HG03175 (cell line): ENCODE results near the gene IER3IP1.
"Not testable (repeated sequence)": the region's sequence is repeated elsewhere in the genome, so short reads cannot be mapped to it uniquely, and the experiment has no call there.

Experiments
- ATAC-seq: cut with Tn5 transposase; IDR thresholded peaks from one replicate; pipeline ENCODE4 v1.9.1; 2021; ENCODE audit warnings: mild to moderate bottlenecking, moderate library complexity; ENCODE audit not compliant: unreplicated experiment

Gene IER3IP1, protein sequence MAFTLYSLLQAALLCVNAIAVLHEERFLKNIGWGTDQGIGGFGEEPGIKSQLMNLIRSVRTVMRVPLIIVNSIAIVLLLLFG

DNA sequence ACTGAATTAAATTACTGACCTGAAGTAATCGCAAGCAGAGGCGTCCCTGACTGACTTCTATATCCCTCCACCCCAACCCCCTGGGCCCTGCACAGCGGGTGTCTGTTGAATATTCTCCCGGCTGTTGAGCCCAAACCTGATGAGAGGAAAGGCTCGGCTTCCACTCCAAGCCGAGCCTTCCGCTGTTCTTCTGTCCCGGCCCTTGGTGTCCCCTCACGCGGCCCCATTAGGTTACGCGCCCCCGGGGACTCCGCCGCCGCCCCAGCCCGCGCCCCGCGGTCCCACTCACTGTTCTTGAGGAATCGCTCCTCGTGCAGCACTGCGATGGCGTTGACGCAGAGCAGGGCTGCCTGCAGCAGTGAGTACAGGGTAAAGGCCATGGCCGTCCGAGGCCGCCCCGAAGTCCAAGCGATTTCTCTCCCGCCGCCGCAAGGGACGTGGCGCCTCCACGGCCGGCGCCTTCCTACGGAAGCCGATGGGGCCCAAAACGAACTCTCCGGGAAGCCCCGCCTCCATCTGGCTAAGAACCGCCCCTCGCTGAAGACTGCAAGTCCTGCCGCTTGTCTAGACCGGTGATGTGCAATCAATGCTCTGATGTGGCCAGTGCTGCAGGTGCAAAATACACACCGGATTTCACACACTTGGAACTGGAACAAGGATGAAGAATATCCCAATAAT, at the start of gene IER3IP1:
IER3IP1 (minus strand) TSS at position 467 of the 678 bp plus-strand sequence; CDS start at position 380, 87 bp downstream.
- ATAC-seq, result peak; percentile 93

DNA sequence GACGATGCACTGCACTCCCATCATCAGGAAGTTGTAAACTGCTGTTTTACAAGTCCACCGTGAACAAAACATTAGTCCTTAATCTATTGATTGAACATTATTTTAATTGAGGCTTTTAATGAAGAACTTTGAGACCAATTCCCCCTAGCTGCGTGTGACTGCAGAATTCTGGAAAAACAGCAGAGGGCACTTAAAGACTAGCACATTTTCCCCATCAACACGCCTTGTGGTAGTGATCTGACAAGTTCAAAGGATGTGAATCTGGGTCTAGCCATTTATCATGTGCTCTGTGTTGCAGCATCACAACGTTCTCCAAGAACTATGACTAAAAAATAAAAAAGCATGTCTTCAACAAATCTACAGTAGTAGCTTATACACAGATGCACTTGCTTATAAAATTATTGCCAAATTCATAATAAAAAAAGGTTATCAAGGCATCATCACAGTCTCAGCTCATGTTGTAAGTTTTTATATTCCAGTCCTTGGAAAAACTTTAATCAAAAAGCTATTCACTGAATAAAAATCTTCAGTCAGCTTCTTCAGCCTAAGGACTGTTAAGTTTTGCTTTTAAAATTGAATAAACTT, 39.5 kb upstream of the IER3IP1 start:
- ATAC-seq, result no peak

DNA sequence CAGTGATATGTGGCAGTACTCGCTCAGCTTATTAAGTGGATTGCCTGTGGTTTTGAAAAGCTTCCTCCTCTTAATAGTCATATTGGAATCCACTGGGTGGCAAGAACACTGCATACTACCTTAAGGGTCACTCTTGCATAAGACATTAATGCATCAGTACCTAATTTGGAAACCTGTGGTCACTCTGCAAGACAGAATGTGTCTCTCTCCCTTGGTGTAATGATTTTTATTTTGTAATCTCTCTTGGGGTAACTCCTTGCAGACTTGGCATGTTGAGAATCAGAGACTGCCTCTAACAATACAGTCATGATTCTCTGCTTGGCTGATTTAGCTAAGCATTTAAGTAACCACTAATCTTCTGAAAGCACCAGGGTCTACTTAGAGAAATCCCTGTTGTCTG, 33.0 kb upstream of the IER3IP1 start:
- no peak for ATAC-seq

DNA sequence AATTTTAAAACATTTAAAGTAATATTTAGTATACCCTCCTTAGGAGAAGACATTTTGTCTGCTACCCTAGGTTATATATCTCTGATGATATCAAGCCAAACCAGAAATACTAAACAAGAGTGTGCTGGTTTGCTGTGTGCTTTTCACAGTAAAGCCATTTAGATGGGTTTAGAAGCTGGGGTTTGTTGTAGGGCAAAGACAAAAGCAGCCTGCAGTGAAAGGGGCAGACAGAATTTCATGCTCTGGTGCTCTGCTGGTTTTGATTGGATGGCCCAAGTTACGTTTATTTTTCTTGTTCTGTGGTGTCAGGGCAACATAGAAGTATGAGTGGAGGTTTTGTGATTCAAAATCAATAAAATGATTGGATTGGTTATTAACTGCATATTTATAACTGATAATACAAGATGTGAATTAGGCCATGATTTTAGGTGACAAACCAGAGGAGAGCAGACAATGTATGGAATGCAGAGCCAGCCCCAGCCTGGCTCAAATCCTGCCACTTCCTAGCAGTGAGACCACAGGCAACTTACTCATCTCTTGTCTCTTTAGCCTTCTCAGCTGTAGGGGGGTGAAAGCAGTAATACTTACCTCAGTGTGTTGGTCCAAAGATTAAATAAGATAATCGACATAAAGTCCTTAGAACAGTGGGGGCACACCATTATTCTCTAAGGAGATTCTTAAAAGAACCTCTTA, 30.9 kb upstream of the IER3IP1 start:
- ATAC-seq, result no peak

DNA sequence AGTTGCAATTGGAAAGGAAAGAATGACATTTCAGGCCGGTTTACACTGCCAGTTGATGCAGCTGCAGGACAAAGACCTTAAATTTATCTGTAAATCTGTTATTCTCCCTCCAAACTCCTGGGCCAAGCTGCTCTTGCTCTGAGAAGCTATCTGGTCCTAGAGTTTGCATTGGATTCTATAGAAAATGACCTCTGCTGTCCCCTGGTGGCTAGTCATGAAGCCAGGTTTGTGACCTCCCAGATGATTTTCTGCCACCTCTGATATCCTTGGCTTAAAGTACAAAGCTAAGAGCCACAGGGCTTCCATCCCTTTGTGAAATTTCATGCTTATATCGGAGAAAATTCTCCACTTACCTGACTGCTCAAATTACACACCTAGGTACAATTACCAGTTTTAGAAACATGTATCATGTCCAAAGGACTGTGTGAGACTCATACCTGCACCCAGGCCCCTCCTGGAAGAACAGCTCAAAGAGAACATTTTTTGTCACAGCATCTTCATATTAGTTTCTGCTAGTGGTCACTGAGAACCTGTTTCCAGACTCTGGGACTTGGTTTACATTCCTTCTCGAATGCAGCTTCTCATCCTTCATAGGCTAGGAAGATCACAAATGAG, 28.9 kb upstream of the IER3IP1 start:
- ATAC-seq, result no peak

DNA sequence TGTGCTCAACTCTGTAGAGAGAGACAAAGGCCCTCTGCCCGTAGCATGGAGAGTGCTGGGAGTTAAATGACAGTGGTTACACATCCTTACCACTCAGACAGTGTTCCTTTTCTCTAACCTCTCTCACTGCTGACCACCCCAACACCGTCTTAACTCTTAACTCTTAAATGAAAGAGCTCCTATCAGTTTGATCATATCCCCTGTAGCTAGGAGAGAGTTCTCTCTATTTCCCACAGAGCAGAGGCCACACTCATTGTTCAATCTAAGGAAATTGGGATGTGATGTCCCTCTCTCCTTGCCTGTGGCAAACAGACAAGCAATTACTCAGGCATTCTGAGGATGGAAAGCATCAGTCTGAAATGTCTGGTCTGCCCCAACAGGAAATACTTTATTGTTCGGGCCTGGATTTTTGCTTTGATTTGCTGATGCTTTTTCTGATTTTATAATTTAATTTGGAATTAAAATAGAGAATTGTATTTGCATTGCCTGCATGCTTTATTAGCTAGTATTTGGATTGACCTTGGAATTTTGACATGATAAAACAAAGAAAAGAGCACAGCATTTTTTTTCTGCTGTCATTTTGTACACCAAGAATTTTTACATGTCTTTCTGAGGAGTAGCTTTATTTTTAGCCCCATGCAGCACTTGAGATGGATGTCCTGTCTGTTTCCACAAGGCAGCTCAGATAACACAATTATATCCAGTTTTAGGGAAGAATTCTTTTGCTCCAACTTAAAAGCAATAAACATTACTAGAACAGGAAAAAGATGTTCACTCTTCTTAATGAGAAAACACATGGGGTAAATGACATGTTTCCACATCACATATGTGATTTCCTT, 27.7 kb upstream of the IER3IP1 start:
- no peak for ATAC-seq

DNA sequence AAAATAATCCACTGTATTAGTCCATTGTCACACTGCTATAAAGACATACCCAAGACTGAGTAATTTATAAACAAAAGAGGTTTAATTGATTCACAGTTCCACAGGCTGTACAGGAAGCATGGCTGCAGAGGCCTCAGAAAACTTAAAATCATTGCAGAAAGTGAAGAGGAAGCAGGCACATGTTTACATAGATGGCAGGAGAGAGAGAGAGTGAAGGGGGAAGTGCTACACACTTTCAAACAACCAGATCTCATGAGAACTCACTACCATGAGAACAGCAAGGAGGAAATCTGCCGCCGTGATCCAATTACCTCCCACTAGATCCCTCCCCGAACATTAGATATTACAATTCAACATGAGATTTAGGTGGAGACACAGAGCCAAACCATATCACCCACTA, 19.8 kb upstream of the IER3IP1 start:
- not testable (repeated sequence) for ATAC-seq

DNA sequence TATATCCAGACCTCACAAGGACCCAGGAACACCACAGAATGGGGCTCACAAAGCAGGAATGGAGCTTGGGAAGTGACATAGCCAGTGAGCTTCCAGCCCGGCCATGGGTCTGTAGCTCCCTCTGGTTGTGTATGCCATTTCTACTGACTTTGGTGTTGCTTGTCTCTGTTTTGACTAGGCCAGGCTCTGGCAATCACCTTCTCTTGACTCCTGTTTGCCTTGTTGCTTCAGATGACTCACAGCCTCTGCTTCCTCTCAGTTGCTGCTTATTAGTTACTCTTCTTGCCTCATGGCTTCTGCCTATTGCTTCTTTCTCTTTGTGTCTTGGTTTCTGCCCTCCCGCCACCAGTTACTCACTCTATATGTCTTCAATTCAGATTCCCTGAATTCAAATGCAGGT, 15.8 kb upstream of the IER3IP1 start:
- no peak for ATAC-seq

DNA sequence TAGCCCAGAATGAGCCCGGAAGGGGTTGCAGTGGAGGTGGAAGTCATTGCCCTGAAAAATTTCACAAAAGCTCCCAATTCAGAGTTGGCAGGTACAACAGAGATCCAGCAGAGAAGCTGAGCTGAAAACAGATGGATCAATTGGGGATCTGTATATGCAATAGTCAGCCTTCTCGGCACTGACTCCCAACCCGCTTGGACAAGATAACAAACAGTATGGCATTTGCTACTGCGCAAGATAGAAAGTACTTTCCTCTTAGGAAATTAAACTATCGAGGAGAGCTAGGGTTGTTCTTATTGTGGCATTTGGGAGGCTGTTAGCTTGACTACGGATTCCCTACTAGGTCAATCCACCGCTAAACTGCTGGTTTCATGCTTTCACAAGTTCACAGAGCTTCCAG, 11.6 kb upstream of the IER3IP1 start:
- ATAC-seq, result no peak

DNA sequence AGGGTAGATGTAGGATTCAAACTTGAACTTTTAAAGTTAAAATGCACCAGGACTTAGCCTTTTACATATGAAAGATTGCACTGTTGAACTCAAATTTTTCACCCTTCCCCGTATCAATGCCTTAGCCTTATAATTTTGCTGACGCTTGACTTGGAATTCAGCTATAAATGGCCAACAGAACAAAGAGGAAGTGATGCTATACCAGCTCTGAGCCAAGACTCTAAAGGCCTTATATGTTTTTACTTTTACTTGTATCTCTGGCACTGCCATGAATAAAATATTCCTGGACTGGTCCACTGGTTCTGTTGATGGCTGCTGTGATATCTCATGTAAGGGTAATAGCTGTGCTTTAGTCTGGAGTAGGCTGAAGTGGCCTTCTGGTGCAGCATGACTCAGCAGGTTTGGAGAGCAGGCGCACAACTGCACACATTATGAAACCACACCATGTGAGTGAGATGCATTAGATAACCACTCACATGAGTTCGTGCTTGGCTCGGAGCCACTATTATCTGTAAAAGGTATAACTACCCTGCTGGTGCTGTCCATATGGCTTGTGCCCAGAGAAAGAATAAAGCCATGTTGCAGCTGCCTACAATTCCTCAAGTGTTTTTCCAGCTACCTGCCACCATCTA, 8.4 kb upstream of the IER3IP1 start:
- ATAC-seq, result no peak

DNA sequence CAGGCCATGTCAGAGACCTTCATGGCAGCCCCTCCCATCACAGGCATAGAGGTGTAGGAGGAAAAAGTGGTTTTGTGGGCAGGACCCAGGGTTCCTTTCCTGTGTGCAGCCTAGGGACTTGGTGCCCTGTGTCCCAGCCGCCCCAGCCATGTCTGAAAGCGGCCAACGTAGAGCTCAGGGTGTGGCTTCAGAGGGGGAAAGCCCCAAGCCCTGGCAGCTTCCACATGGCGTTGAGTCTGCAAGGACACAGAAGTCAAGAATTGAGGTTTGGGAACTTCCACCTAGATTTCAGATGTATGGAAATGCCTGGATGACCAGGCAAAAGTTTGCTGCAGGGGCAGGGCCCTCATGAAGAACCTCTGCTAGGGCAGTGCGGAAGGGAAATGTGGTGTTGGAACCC, 6.0 kb upstream of the IER3IP1 start:
- not testable (repeated sequence) for ATAC-seq

DNA sequence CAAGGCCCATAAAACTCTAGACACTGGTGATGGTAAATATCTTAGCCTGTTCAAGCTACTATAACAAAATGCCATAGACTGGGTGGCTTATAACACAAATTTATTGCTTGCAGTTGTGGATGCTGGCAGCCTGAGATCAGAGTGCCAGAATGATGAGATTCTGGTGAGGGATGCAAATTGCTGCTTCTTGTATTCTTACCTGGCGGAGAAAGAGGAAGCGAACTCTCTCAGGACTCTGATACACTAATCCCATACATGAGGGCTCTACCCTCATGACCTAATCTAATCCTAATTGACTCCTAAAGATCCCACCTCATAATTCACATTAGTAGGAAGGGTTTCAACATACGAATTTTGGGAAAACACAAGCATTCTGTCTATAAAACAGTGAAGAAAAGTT, 4.6 kb upstream of the IER3IP1 start:
- ATAC-seq, result no peak

DNA sequence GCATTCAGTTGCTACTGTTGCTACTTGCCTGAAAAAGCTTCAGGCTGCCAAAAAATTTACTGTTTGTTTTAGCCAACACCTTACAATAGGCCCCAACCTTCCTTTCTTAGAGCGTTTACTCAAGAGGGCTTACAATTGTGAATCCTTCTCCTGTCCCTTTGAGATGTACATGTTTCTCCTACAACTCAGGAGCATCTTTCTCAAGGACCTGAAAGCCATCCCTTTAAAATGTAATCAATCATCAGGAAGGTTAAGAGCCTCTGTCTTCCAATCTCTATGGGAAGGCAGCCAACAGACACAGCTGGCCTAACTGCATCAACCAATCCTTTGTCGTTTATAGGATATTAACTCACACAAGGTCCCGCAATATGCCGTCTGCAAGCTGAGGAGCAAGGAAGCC, 3.4 kb upstream of the IER3IP1 start:
- no peak for ATAC-seq

DNA sequence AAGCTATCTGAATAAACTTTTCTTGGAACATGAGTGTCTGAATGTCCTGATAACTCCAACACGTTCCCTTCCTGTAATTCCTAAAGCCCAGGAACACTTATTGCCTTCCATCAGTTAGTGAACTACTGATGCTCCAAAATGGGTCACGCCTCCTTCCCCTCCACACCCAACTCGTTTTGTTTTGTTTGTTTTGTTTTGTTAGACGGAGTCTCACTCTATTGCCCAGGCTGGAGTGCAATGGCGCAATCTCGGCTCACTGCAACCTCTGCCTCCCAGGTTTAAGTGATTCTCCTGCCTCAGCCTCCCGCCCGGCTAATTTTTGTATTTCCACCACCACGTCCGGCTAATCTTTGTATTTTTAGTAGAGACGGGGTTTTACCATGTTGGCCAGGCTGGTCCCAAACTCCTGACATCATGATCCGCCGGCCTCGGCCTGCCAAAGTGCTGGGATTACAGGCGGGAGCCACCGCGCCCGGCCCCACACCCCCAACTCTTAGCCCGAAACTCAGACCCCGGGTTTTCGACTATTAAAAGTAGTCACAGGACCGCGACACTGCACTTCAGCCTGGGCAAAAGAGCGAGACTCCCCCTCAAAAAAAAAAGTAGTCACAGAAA, 774 bp downstream of the IER3IP1 start:
- ATAC-seq, result peak; percentile 2

DNA sequence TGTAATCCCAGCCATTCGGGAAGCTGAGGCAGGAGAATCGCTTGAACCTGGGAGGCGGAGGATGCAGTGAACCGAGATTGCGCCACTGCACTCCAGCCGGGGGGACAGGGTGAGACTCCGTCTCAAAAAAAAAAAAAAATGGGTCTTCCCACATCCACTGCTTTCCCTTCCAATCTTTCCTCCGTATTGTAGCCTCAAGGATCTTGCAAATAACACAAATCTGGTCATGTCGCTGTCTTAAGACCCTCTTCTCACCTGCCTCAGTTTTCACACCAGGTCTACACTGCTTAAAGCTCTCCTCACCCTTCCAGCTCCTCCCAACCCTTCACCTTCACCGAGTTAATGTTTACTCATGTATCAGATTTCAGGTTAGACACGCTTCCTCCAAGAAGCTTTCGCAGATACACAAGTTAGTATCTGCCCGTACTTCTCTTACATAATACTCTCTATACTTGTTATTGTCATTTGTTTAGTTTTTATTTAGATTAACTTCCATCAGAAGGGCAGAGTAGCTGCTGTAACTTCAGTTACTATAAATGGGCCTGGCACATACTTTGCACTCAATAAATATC, 1.5 kb downstream of the IER3IP1 start:
- ATAC-seq, result no peak

DNA sequence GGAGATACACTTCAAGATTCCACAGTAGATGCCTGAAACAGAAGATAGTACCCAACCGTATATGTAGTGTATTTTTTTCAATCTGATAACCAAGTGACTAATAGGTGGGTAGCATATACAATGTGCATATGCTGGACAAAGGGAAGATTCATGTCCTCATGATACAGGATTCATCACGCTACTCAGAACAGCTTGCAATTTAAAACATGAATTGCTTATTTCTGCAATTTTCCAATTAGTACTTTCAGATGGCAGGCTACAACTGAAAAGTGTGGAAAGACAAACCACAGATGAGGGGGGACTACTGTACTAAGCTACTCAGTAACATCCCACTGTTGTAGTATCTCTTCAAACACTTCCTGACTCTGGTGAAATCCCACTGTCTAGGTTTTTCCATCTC, 3.7 kb downstream of the IER3IP1 start:
- no peak for ATAC-seq

DNA sequence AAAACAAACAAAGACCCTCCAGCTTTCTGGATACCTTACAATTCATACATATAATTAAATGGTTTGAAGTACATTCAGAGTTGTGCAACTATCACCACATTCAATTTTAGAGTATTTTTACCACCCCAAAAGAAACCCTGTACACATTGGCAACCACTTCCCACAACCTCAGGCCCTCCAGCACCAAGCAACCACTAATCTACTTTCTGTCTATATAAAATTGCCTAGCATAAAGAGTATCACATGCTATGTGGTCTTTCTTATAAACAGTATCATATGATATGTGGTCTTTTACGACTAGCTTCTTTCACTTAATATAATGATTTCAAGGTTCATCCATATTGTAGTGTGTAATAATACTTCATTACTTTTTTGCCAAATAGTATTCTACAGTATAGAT, 7.3 kb downstream of the IER3IP1 start:
- ATAC-seq, result no peak

DNA sequence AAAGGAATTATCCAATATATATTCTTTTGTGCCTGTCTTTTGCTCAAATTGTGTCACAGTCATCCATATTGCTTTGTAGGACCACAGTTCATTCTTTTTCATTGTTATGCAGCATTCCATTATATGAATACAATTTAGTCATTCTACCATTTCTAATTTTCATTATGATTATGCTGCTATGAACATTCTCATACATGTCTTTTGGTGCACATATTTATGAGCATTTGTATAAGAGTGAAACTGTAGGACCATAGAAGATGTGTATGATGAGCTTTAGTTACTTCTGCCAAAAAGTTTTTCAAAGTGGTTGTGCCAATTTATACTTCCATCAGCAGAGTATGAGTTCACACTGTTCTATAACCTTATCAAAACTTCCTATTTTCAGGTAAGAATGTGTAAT, 7.7 kb downstream of the IER3IP1 start:
- no peak for ATAC-seq

DNA sequence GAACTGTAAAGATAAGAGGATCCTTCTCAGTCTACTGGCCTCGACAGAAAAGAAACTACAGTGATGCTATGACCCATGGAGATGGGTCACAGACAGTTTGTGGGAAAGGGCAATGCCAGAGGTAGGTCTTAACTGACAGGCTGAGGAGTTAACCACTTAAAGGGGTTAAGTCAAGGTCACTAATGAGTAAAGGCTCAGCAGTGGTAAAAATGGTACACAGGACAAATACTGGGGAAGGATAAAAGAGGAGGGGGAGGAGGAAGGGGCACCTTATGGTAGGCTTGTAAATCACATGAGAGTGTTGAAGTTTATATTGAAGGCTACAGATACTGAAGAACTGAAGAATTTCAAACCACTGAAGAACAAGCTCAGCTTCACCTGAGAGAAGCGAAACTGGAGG, 9.9 kb downstream of the IER3IP1 start:
- ATAC-seq, result no peak

DNA sequence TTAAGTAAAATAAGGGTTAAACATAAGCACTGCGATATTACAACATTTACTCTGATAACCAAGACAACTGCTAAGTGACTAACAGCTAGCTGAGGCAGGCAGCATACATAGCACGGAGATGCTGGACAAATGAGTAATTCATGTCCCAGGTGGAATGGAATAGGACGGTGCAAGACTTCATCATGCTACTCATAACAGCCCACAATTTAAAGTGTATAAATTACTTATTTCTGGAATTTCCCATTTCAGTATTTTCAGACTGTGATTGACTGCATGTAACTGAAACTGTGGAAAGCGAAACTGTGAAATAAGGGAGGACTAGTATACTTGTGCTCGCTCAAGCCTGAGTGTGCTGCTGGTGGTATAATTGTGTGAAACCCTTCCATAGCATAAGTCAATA, 12.9 kb downstream of the IER3IP1 start:
- peak; percentile 90 for ATAC-seq
